Mesothelial cell of epicardium (in vitro differentiated cells): ENCODE measurements around the gene KRT83. TPM values are rescaled to one million over a fixed set of nuclear protein-coding genes. Genes with fewer than 3 reads are reported as not detected.
"Not testable (repeated sequence)": the region's sequence is repeated elsewhere in the genome, so short reads cannot be mapped to it uniquely, and the experiment has no call there.

ENCODE experiments used
- DNase-seq, 2 experiments: peaks; one replicate each; pipeline ENCODE4 v3.0.0; 2021; ENCODE audit warnings: low spot score in 2 of 2; ENCODE audit not compliant: unreplicated experiment in 2 of 2
- H3K27ac Mint-ChIP-seq: 2 replicates; pipeline ENCODE4 v1.8.0; 2021; ENCODE audit warnings: mixed read lengths
- H3K27me3 Mint-ChIP-seq: 2 replicates; pipeline ENCODE4 v1.8.0; 2021; ENCODE audit warnings: low read depth, mixed read lengths
- H3K36me3 Mint-ChIP-seq: 2 replicates; pipeline ENCODE4 v1.8.0; 2021; ENCODE audit warnings: mixed read lengths
- H3K4me1 Mint-ChIP-seq: 2 replicates; pipeline ENCODE4 v1.8.0; 2021; ENCODE audit warnings: mixed read lengths
- H3K4me3 Mint-ChIP-seq: 2 replicates; pipeline ENCODE4 v1.8.0; 2021; ENCODE audit warnings: mild to moderate bottlenecking, moderate library complexity, mixed read lengths
- H3K9me3 Mint-ChIP-seq: 2 replicates; pipeline ENCODE4 v1.8.0; 2021; ENCODE audit warnings: mixed read lengths
- total RNA-seq: library from RNA; stranded (reverse); gene quantifications from 3 replicates; pipeline ENCODE4 v1.2.1, GENCODE V29; 2021
- TF ChIP-seq, protein P1 (sequence below): fragments of 200-600 bp; sonication (generic); IDR thresholded peaks from one replicate; pipeline ENCODE4 v1.5.0; 2021; ENCODE audit warnings: antibody characterized with exemption; ENCODE audit not compliant: unreplicated experiment

Gene KRT83
- total RNA-seq, 1 donor from 2014 or later: not detected

- TF ChIP-seq, protein P1, sequence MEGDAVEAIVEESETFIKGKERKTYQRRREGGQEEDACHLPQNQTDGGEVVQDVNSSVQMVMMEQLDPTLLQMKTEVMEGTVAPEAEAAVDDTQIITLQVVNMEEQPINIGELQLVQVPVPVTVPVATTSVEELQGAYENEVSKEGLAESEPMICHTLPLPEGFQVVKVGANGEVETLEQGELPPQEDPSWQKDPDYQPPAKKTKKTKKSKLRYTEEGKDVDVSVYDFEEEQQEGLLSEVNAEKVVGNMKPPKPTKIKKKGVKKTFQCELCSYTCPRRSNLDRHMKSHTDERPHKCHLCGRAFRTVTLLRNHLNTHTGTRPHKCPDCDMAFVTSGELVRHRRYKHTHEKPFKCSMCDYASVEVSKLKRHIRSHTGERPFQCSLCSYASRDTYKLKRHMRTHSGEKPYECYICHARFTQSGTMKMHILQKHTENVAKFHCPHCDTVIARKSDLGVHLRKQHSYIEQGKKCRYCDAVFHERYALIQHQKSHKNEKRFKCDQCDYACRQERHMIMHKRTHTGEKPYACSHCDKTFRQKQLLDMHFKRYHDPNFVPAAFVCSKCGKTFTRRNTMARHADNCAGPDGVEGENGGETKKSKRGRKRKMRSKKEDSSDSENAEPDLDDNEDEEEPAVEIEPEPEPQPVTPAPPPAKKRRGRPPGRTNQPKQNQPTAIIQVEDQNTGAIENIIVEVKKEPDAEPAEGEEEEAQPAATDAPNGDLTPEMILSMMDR: no peak
- H3K9me3 Mint-ChIP-seq: no peaks in the 10 kb centered on the region
- no peaks in the 10 kb centered on the region for H3K36me3 Mint-ChIP-seq
- H3K4me1 Mint-ChIP-seq: no peaks in the 10 kb centered on the region
- no peak for DNase-seq
- H3K27me3 Mint-ChIP-seq: peaks cover 48% of the 10 kb centered on the region
- H3K27ac Mint-ChIP-seq: no peak overlapping the region
- no peak overlapping the region for H3K4me3 Mint-ChIP-seq
Measured at GRCh38 chr12:52317468-52318052, 3.6 kb downstream of the KRT83 start.

GRCh38 chr12:52316701-52317100 lies 4.5 kb downstream of the KRT83 start:
- Mint-ChIP-seq H3K4me1 (no peaks in the 10 kb centered on the region), H3K27me3 (peaks cover 47% of the 10 kb centered on the region), H3K9me3 (no peaks in the 10 kb centered on the region), H3K36me3 (no peaks in the 10 kb centered on the region), H3K4me3 (no peak overlapping the region), H3K27ac (no peak overlapping the region)
- no peak for DNase-seq
- TF ChIP-seq, protein P1: no peak

DNA sequence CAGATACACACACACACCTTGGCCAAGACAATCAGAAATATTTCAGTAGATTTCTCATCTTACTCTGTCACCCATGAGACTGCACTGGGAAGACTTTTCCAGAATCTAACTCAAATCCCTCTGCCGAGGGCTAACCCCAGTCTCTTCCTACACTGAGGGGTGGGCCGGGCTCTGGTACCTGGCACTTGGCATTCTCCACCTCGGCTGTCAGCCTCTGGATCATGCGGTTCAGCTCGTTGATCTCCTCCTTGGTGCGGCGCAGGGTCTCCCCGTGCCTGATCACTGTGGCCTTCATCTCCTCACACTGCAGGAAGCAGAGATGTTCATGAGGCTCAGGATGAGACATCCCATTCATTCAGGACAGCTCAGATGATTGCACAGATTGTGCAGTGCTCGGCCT lies 4.9 kb downstream of the KRT83 start:
- peaks cover 50% of the 10 kb centered on the region for H3K27me3 Mint-ChIP-seq

GRCh38 chr12:52315721-52316120 lies 5.5 kb downstream of the KRT83 start:
- H3K27ac Mint-ChIP-seq, H3K36me3 Mint-ChIP-seq, H3K4me1 Mint-ChIP-seq, H3K4me3 Mint-ChIP-seq, DNase-seq, H3K9me3 Mint-ChIP-seq: not testable (repeated sequence)
- peaks cover 55% of the 10 kb centered on the region for H3K27me3 Mint-ChIP-seq

More for the DNA sequence above, 4.9 kb downstream of the KRT83 start:
- TF ChIP-seq, protein P1: no peak
- no peaks in the 10 kb centered on the region for H3K4me1 Mint-ChIP-seq
- no peak for DNase-seq
- no peak overlapping the region for H3K4me3 Mint-ChIP-seq
- no peaks in the 10 kb centered on the region for H3K36me3 Mint-ChIP-seq
- no peaks in the 10 kb centered on the region for H3K9me3 Mint-ChIP-seq
- no peak overlapping the region for H3K27ac Mint-ChIP-seq

DNA sequence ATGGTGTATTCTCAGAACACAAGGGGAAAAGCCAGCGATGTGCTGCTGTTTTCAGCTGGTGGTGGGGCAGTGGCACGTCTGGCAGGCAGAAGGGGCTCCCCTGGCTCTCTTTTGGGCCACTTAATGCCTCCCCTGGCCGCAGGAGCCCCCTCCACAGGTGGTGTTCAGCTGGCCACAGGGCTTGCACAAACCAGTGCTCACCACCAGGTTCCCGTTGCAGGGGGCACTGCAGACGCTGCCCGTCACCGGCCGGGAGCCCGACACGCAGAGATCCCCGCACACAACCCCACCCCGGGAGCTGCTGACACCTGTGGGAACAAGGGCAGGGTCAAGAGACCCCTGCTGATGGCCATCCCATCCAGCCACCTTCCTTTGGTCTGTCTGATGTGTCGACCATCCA lies 6.7 kb downstream of the KRT83 start:
- H3K27me3 Mint-ChIP-seq: peaks cover 56% of the 10 kb centered on the region
- no peak for DNase-seq
- H3K27ac Mint-ChIP-seq: no peak overlapping the region
- no peaks in the 10 kb centered on the region for H3K36me3 Mint-ChIP-seq
- H3K9me3 Mint-ChIP-seq: no peaks in the 10 kb centered on the region
- H3K4me1 Mint-ChIP-seq: no peaks in the 10 kb centered on the region
- TF ChIP-seq, protein P1: no peak
- no peak overlapping the region for H3K4me3 Mint-ChIP-seq

GRCh38 chr12:52313926-52314325 lies 7.3 kb downstream of the KRT83 start:
- DNase-seq: no peak
- H3K36me3 Mint-ChIP-seq: no peaks in the 10 kb centered on the region
- H3K4me1 Mint-ChIP-seq: peaks cover 1% of the 10 kb centered on the region
- no peaks in the 10 kb centered on the region for H3K9me3 Mint-ChIP-seq
- TF ChIP-seq, protein P1: no peak
- peaks cover 57% of the 10 kb centered on the region for H3K27me3 Mint-ChIP-seq
- H3K4me3 Mint-ChIP-seq: no peak overlapping the region
- no peak overlapping the region for H3K27ac Mint-ChIP-seq
